Measurements from ENCODE around the gene HK3.

GRCh38 chr5:176831425-176831824 is 67.7 kb downstream of the HK3 start:
- TF ChIP-seq SP1 (IDR thresholded peaks at IDR 0.05) (no peak), TAF1 (conservative IDR thresholded peaks at IDR 0.05) (no peak), CTCF (IDR thresholded peaks at IDR 0.05; ENCODE audit: low read depth, low read length, missing input control) (no peak), YY1 (IDR thresholded peaks at IDR 0.05) (no peak)

Data from liver (tissue), 3 donors.